Endothelial cell of umbilical vein (primary cell): ENCODE measurements around the gene CPTP. TPM values are rescaled to one million over a fixed set of nuclear protein-coding genes. Genes with fewer than 3 reads are reported as not detected.

Experiments
- BruUV-seq: library from RNA; stranded (reverse); fragments of 400-500 nt; replicated peaks from 2 replicates; lab custom pipeline; 2021; lab: Mats Ljungman, UMichigan
- CTCF ChIA-PET: fragments of 300-600, 350-600 bp; sonication (Branson Sonifier 250); formaldehyde crosslinking; loops from one replicate; lab custom pipeline; 2021; ENCODE audit warnings: antibody characterized with exemption, inconsistent platforms; lab: Charles Lee
- POLR2A ChIA-PET: fragments of 300-600, 350-600 bp; sonication (Branson Sonifier 250); formaldehyde crosslinking; loops from one replicate; lab custom pipeline; 2021; ENCODE audit warnings: antibody characterized with exemption, inconsistent platforms; lab: Charles Lee
- DNase-seq: peaks from one replicate; pipeline ENCODE4 v3.0.0-alpha.2; 2011; ENCODE audit warnings: low read depth, low spot score
- FAIRE-seq: peaks from 2 replicates; lab custom pipeline; 2011; peaks lifted over from hg19 to GRCh38; lab: Jason Lieb, UNC
- H2AFZ ChIP-seq: 2 replicates; pipeline ENCODE4 v1.6.0; 2012; ENCODE audit warnings: low read depth, low read length, control low read depth, inconsistent platforms
- H3K27ac ChIP-seq: 2 replicates; pipeline ENCODE4 v1.5.1; 2011; ENCODE audit warnings: low read depth, mild to moderate bottlenecking, control low read depth, low read length, moderate library complexity; ENCODE audit not compliant: insufficient read depth
- H3K27me3 ChIP-seq, 2 experiments: 2 replicates each; pipeline versions ENCODE4 v1.6.0 to v1.6.1; 2011; ENCODE audit warnings: low read length in 2 of 2, mixed read lengths in 1 of 2; ENCODE audit not compliant: control insufficient read depth in 2 of 2, insufficient read depth in 2 of 2
- H3K36me3 ChIP-seq, 2 experiments: 2 replicates in 1 of 2; 3 replicates in 1 of 2; pipeline ENCODE4 v1.5.1; 2011; ENCODE audit warnings: low read length in 2 of 2, mild to moderate bottlenecking in 1 of 2, moderate library complexity in 1 of 2; ENCODE audit not compliant: control insufficient read depth in 2 of 2, insufficient read depth in 2 of 2; ENCODE audit errors: extremely low read depth in 1 of 2
- H3K4me1 ChIP-seq: 3 replicates; pipeline ENCODE4 v1.5.1; 2011; ENCODE audit warnings: mild to moderate bottlenecking, low read length; ENCODE audit not compliant: control insufficient read depth, insufficient read depth; ENCODE audit errors: extremely low read depth
- H3K4me2 ChIP-seq: 2 replicates; pipeline ENCODE4 v1.6.1; 2011; ENCODE audit warnings: low read length, control low read depth, mixed read lengths; ENCODE audit not compliant: insufficient read depth
- H3K4me3 ChIP-seq, 3 experiments: fragments of 200-600 bp in 1 of 3; sonication (generic), shearing (Covaris generic) in 1 of 3; replicated peaks in 1 of 3; 2 replicates each; pipeline ENCODE4 v1.5.1; 2011 to 2016; ENCODE audit warnings: control low read depth in 3 of 3, low read length in 3 of 3, mild to moderate bottlenecking in 2 of 3, inconsistent platforms in 1 of 3, low read depth in 1 of 3, moderate library complexity in 1 of 3; ENCODE audit not compliant: insufficient read depth in 1 of 3
- H3K79me2 ChIP-seq: 2 replicates; pipeline ENCODE4 v1.6.0; 2012; ENCODE audit warnings: low read length, inconsistent platforms; ENCODE audit not compliant: control insufficient read depth, insufficient read depth
- H3K9ac ChIP-seq: replicated peaks from 2 replicates; pipeline ENCODE3; 2011; ENCODE audit warnings: low read length, control low read depth; ENCODE audit not compliant: insufficient read depth; ENCODE audit errors: extremely low read depth
- H3K9me1 ChIP-seq: replicated peaks from 3 replicates; pipeline ENCODE4 v1.6.0; 2011; ENCODE audit warnings: mild to moderate bottlenecking, low read length; ENCODE audit not compliant: control insufficient read depth, insufficient read depth; ENCODE audit errors: extremely low read depth
- H3K9me3 ChIP-seq: replicated peaks from 2 replicates; pipeline ENCODE4 v1.5.1; 2012; ENCODE audit warnings: low read length, inconsistent platforms; ENCODE audit not compliant: control insufficient read depth, insufficient read depth
- H4K20me1 ChIP-seq: replicated peaks from 2 replicates; pipeline ENCODE3; 2011; ENCODE audit warnings: mild to moderate bottlenecking, low read length; ENCODE audit not compliant: control insufficient read depth, insufficient read depth; ENCODE audit errors: extremely low read depth
- CTCF ChIP-seq, 2 donors: IDR thresholded peaks; 1 replicate in 1 of 2; 2 replicates in 1 of 2; pipeline ENCODE4 v1.5.1; 2011; ENCODE audit warnings: low read length in 2 of 2, mild to moderate bottlenecking in 2 of 2, moderate library complexity in 2 of 2, control low read depth in 1 of 2, inconsistent platforms in 1 of 2, low read depth in 1 of 2; ENCODE audit not compliant: insufficient read depth in 1 of 2; ENCODE audit errors: extremely low read depth in 1 of 2
- EZH2 ChIP-seq: IDR thresholded peaks from 2 replicates; pipeline ENCODE4 v1.6.1; 2012; ENCODE audit warnings: borderline replicate concordance, low read depth, mild to moderate bottlenecking, moderate library complexity, low read length, inconsistent platforms; ENCODE audit not compliant: severe bottlenecking
- FOS ChIP-seq: IDR thresholded peaks from 2 replicates; pipeline ENCODE4 v1.6.1; 2011; ENCODE audit warnings: mild to moderate bottlenecking, low read length, moderate library complexity, borderline replicate concordance; ENCODE audit not compliant: insufficient read depth
- GATA2 ChIP-seq: IDR thresholded peaks from 2 replicates; pipeline ENCODE4 v1.7.0; 2011; ENCODE audit warnings: low read depth, mild to moderate bottlenecking, moderate library complexity, mixed read lengths, low read length; ENCODE audit not compliant: insufficient read length, insufficient read depth
- JUN ChIP-seq: IDR thresholded peaks from 2 replicates; pipeline ENCODE4 v1.6.1; 2011; ENCODE audit warnings: borderline replicate concordance, low read depth; ENCODE audit not compliant: insufficient read length, insufficient read depth
- MAX ChIP-seq: IDR thresholded peaks from 2 replicates; pipeline ENCODE4 v1.6.1; 2011; ENCODE audit not compliant: insufficient read depth, insufficient read length
- MYC ChIP-seq: IDR thresholded peaks from one replicate; pipeline ENCODE4 v1.6.1; 2011; ENCODE audit warnings: mild to moderate bottlenecking, low read depth, low read length
- POLR2A ChIP-seq: IDR thresholded peaks from 2 replicates; pipeline ENCODE4 v1.6.1; 2012; ENCODE audit warnings: low read depth, mild to moderate bottlenecking, control low read depth, low read length
- POLR2AphosphoS5 ChIP-seq: IDR thresholded peaks from 2 replicates; pipeline ENCODE4 v1.6.1; 2012; ENCODE audit warnings: low read depth, mild to moderate bottlenecking, control low read depth, low read length, moderate library complexity; ENCODE audit not compliant: insufficient read depth
- dilution Hi-C: fragments of 300-500 bp; cut with MboI; formaldehyde crosslinking; loops from one replicate; pipeline ENCODE4 v1.15.0; 2019; ENCODE audit warnings: low sequenced_read_pairs; ENCODE audit not compliant: extremely low pct_ligation_motif_present
- intact Hi-C: fragments of 100-400 bp; cut with micrococcal nuclease; formaldehyde crosslinking; loops from one replicate; pipeline ENCODE4 v1.10.0; 2022
- polyA plus RNA-seq, 4 experiments: library from polyadenylated mRNA; depleted of rRNA in 3 of 4; stranded (reverse) in 3 of 4; unstranded in 1 of 4; fragments of >200 nt; gene quantifications; 2 replicates each; pipeline versions ENCODE4 v1.2.1 to v1.2.3, GENCODE V29; 2011 to 2012; ENCODE audit warnings: missing spikeins in 1 of 4
- total RNA-seq: library from RNA; stranded (reverse); gene quantifications from 2 replicates; pipeline ENCODE4 v1.2.3, GENCODE V29; 2021

CPTP gene
- total and polyA plus RNA-seq, 2 donors (not counting 3 experiments of a cell fraction or from before 2014, with no cell fraction given) = 20.9 to 29.5 TPM

GRCh38 chr1:1374929-1375662 lies 50.5 kb downstream of the CPTP start, which contains the start of gene AURKAIP1:
Gene AURKAIP1 (minus strand): TSS chr1:1375207. CDS start chr1:1374756, 451 bp downstream.
- H3K79me2 ChIP-seq = peaks cover 19% of the 10 kb centered on the region
- H3K4me3 ChIP-seq = peak within 1 kb of the TSS; percentile 81 to 88 (median 84)
- peak within 1 kb of the TSS; percentile 62 for H2AFZ ChIP-seq
- H4K20me1 ChIP-seq = no peaks in the 10 kb centered on the region
- peak within 1 kb of the TSS; percentile 95 for H3K9ac ChIP-seq
- no peaks in the 10 kb centered on the region for H3K9me1 ChIP-seq
- TF ChIP-seq POLR2AphosphoS5 (peak; percentile 65), FOS (no peak), GATA2 (no peak), MYC (peak; percentile 3), JUN (no peak), POLR2A (peak; percentile 53), EZH2 (no peak), CTCF (IDR thresholded peaks at IDR 0.05; ENCODE audit: extremely low read depth in 1 of 2, insufficient read depth in 1 of 2, low read depth in 1 of 2, low read length in 2 of 2) (peak; percentile 24 to 45), MAX (no peak)
- peak; percentile 100 for DNase-seq
- peak within 1 kb of the TSS; percentile 71 for H3K27ac ChIP-seq
- no TSS peak for BruUV-seq
- ChIA-PET POLR2A (interaction anchor here (0.7 to 1.4 kb wide), 4 partner anchors 10 to 32 kb away, joined by 3 to 6 read pairs (median 4); partner anchors contain the start of genes CCNL2 and MRPL20), CTCF (interaction anchor here (0.8 to 1.9 kb wide), 10 partner anchors 11 to 131 kb away, joined by 3 to 9 read pairs (median 3); partner anchors contain the start of gene CCNL2)
- intact Hi-C loops = loop anchor here (1.0 to 2.0 kb wide), 7 partner anchors 24 to 96 kb away; partner anchors contain the start of genes ATAD3B, CCNL2, CPTP and DVL1
- FAIRE-seq = peak; percentile 100
- H3K9me3 ChIP-seq = no peaks in the 10 kb centered on the region
- no peaks in the 10 kb centered on the region for H3K27me3 ChIP-seq
- dilution Hi-C loops = no loop called here
- peak within 1 kb of the TSS; percentile 84 for H3K4me2 ChIP-seq
- H3K4me1 ChIP-seq = peaks cover 13% of the 10 kb centered on the region
- H3K36me3 ChIP-seq = peaks cover 0 to 3% of the 10 kb centered on the region in 2 experiments
